Measurements from ENCODE around the gene SLC18B1.

DNA sequence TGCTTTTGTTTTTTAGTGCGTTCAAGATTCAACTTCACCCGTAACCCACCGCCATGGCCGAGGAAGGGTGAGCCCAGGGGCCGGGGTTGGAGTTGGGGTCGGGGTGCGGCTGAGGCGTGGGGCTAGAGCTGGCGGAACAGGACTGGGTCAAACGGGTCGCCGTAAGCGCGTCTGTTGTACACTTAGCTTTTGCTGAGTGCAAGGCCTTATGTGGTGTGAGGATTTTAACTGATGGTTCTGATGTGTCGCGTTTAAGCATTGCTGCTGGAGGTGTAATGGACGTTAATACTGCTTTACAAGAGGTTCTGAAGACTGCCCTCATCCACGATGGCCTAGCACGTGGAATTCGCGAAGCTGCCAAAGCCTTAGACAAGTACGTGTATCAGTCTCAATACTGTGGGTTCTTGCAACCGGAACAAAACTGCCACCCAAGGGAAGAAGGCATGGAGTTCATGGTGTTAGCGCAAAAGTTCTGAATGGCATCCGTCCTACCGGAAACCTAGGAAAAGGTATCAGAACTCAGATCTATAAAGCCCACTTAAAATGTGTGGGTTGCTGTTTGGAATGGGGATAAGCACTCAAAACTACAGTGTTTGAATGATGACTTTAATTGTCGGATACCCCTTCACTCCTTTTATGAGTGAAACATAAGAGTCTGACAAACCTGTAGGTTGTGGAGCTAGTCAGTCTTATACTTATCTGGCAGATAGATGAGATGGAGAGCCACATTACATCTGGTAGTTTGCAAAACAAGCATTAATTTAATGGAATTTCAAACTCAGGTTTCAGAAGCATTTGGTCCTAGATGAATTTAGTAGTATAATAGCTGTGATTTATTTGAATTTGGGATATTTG is 16.5 kb upstream of the SLC18B1 start:
- TF ChIP-seq, protein P1, sequence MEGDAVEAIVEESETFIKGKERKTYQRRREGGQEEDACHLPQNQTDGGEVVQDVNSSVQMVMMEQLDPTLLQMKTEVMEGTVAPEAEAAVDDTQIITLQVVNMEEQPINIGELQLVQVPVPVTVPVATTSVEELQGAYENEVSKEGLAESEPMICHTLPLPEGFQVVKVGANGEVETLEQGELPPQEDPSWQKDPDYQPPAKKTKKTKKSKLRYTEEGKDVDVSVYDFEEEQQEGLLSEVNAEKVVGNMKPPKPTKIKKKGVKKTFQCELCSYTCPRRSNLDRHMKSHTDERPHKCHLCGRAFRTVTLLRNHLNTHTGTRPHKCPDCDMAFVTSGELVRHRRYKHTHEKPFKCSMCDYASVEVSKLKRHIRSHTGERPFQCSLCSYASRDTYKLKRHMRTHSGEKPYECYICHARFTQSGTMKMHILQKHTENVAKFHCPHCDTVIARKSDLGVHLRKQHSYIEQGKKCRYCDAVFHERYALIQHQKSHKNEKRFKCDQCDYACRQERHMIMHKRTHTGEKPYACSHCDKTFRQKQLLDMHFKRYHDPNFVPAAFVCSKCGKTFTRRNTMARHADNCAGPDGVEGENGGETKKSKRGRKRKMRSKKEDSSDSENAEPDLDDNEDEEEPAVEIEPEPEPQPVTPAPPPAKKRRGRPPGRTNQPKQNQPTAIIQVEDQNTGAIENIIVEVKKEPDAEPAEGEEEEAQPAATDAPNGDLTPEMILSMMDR (IDR thresholded peaks at IDR 0.05) = no peak
- TF ChIP-seq EP300 (IDR thresholded peaks at IDR 0.05) = no peak
